PC-9 (cell line): Measurements from ENCODE around the gene STK35. TPM values are rescaled to one million over a fixed set of nuclear protein-coding genes. Genes with fewer than 3 reads are reported as not detected.

Experiments used
- BruUV-seq: library from RNA; stranded (reverse); fragments of 400-500 nt; replicated peaks from 2 replicates; lab custom pipeline; 2021; lab: Mats Ljungman, UMichigan
- CTCF ChIA-PET: fragments of 300-600 bp; sonication (Branson Sonifier 250); formaldehyde crosslinking; loops from one replicate; lab custom pipeline; 2022; ENCODE audit warnings: antibody characterized with exemption; lab: Charles Lee
- POLR2A ChIA-PET: fragments of 300-600 bp; sonication (Branson Sonifier 250); formaldehyde crosslinking; loops from one replicate; lab custom pipeline; 2022; ENCODE audit warnings: antibody characterized with exemption; ENCODE audit not compliant: unreplicated experiment; lab: Charles Lee
- DNase-seq, 2 experiments: peaks; one replicate each; pipeline versions ENCODE4 v3.0.0 to v3.0.0-alpha.2; 2015 to 2022; ENCODE audit warnings: mixed read lengths in 1 of 2
- H2AFZ ChIP-seq: fragments of 200-600 bp; sonication (generic); 2 replicates; pipeline ENCODE4 v1.8.1; 2017; ENCODE audit warnings: antibody characterized with exemption
- H3F3A ChIP-seq: fragments of 200-600 bp; sonication (generic); 2 replicates; pipeline ENCODE4 v1.8.1; 2017; ENCODE audit warnings: antibody characterized with exemption, mild to moderate bottlenecking, low read depth; ENCODE audit not compliant: insufficient read depth
- H3K27ac ChIP-seq: fragments of 200-600 bp; sonication (generic); 2 replicates; pipeline ENCODE4 v1.6.1; 2016; ENCODE audit warnings: mixed run types
- H3K27me3 ChIP-seq: fragments of 200-600 bp; sonication (generic); 2 replicates; pipeline ENCODE4 v1.6.1; 2016; ENCODE audit warnings: low read depth, mixed run types; ENCODE audit not compliant: insufficient read depth
- H3K36me3 ChIP-seq: fragments of 200-600 bp; sonication (generic); 2 replicates; pipeline ENCODE4 v1.6.1; 2016; ENCODE audit warnings: low read depth, mixed run types
- H3K4me1 ChIP-seq: fragments of 200-600 bp; sonication (generic); replicated peaks from 2 replicates; pipeline ENCODE4 v1.6.1; 2016; ENCODE audit warnings: mixed run types; ENCODE audit not compliant: insufficient read depth
- H3K4me2 ChIP-seq: fragments of 200-600 bp; sonication (generic); 2 replicates; pipeline ENCODE4 v1.6.1; 2017; ENCODE audit warnings: mixed run types
- H3K4me3 ChIP-seq: fragments of 200-600 bp; sonication (generic); 2 replicates; pipeline ENCODE4 v1.6.1; 2016; ENCODE audit warnings: mixed run types
- H3K79me2 ChIP-seq: fragments of 200-600 bp; sonication (generic); 2 replicates; pipeline ENCODE4 v1.6.1; 2017; ENCODE audit warnings: low read depth, mixed run types
- H3K9me2 ChIP-seq: fragments of 200-600 bp; sonication (generic); 2 replicates; pipeline ENCODE4 v1.8.1; 2017; ENCODE audit warnings: mild to moderate bottlenecking; ENCODE audit not compliant: insufficient read depth
- H3K9me3 ChIP-seq: fragments of 200-600 bp; sonication (generic); 2 replicates; pipeline ENCODE4 v1.8.1; 2016; ENCODE audit warnings: low read depth; ENCODE audit not compliant: insufficient read depth
- H4K20me1 ChIP-seq: fragments of 200-600 bp; sonication (generic); 2 replicates; pipeline ENCODE4 v1.8.1; 2017; ENCODE audit not compliant: insufficient read depth
- EZH2 ChIP-seq: fragments of 200-600 bp; sonication (generic); IDR thresholded peaks from 2 replicates; pipeline ENCODE4 v1.8.0; 2017; ENCODE audit warnings: antibody characterized with exemption, low read depth
- intact Hi-C: fragments of 100-400 bp; cut with micrococcal nuclease; formaldehyde crosslinking; loops from one replicate; pipeline ENCODE4 v1.10.0; 2022; ENCODE audit not compliant: unreplicated experiment
- total RNA-seq: library from RNA; stranded (reverse); gene quantifications from 2 replicates; pipeline ENCODE4 v1.2.3, GENCODE V29; 2021
- TF ChIP-seq, protein P1 (sequence below): fragments of 200-600 bp; sonication (generic); conservative IDR thresholded peaks from 2 replicates; pipeline ENCODE4 v1.6.1; 2017; ENCODE audit warnings: mixed run types, antibody characterized with exemption, mild to moderate bottlenecking, moderate library complexity

Gene STK35
- total RNA-seq, 1 experiment from 2014 or later: 36.7 TPM

DNA sequence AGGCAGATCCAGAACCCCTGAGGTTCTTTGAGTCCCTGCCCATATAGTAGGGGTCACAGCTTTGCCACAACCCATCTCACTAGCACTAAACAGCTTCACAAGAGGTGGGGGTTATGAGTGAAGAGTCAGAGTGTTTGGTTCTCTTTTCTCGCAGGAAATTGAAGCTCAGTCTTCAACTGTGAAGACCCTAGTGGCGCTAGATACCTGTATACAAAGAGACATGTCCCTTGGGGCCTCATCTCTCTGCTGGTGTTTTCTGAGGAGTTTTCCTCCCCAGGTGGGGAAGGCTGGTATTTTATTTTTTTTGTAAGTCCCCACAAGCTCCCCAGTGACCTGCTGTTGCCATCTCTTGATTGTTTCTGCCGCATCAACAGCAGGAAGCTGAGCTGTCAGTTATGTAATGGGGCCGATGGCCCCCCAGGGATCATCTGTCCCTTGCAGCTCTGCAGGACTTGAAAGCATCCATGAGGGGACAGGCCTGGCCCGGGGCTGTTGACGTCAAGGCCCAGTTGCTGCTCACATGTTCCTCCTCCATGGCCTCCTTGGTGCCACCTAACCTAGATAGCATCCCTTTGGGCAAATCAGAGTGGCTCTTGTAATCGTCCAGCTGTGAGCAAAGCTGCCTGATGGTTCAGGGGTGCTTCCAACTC is 23.1 kb downstream of the STK35 start:
- no peak for DNase-seq
- CTCF ChIA-PET: no interaction called here
- Histone ChIP-seq H3K4me2 (no peak overlapping the region), H4K20me1 (peaks cover 32% of the 10 kb centered on the region), H2AFZ (no peak overlapping the region), H3K27ac (no peak overlapping the region), H3K9me3 (no peaks in the 10 kb centered on the region), H3K4me1 (peaks cover 2% of the 10 kb centered on the region; the same call in 1 of the 2 replicates), H3K36me3 (peaks cover 11% of the 10 kb centered on the region; the same call in 1 of the 2 replicates), H3F3A (no peaks in the 10 kb centered on the region), H3K4me3 (no peak overlapping the region), H3K27me3 (no peaks in the 10 kb centered on the region), H3K9me2 (no peaks in the 10 kb centered on the region), H3K79me2 (peaks cover 96% of the 10 kb centered on the region)
- intact Hi-C loops: no loop called here
- no peak for TF ChIP-seq EZH2
- TF ChIP-seq, protein P1, sequence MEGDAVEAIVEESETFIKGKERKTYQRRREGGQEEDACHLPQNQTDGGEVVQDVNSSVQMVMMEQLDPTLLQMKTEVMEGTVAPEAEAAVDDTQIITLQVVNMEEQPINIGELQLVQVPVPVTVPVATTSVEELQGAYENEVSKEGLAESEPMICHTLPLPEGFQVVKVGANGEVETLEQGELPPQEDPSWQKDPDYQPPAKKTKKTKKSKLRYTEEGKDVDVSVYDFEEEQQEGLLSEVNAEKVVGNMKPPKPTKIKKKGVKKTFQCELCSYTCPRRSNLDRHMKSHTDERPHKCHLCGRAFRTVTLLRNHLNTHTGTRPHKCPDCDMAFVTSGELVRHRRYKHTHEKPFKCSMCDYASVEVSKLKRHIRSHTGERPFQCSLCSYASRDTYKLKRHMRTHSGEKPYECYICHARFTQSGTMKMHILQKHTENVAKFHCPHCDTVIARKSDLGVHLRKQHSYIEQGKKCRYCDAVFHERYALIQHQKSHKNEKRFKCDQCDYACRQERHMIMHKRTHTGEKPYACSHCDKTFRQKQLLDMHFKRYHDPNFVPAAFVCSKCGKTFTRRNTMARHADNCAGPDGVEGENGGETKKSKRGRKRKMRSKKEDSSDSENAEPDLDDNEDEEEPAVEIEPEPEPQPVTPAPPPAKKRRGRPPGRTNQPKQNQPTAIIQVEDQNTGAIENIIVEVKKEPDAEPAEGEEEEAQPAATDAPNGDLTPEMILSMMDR: no peak
- BruUV-seq: no TSS peak
- POLR2A ChIA-PET: no interaction called here

GRCh38 chr20:2125474-2126112 is 24.0 kb downstream of the STK35 start:
- peaks cover 30% of the 10 kb centered on the region for H4K20me1 ChIP-seq
- intact Hi-C loops: no loop called here

DNA sequence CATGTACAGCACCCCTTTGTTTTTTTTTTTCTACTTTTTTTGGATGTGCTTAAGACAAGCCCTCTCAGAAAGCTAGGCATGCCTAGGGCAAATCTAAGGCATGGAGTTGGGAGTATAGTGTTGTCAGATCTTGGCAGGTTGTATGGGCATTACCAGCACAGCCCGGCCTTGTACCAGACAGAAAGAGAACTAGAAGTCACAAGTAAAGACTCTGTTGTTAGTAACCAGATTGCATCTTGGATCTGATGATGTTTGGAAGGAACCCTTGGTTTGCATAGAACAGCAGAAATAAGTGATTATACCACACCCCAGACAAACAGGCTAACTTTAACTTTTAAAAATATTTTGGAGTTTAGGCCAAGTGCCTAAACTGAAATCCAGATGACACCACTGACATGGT is 25.6 kb downstream of the STK35 start:
- no TSS peak for BruUV-seq
- DNase-seq: no peak
- Histone ChIP-seq H3F3A (peaks cover 16% of the 10 kb centered on the region), H3K9me3 (no peaks in the 10 kb centered on the region), H3K4me2 (no peak overlapping the region), H3K79me2 (peaks cover 95% of the 10 kb centered on the region), H4K20me1 (peaks cover 35% of the 10 kb centered on the region), H2AFZ (no peak overlapping the region), H3K4me3 (no peak overlapping the region), H3K27ac (no peak overlapping the region), H3K9me2 (no peaks in the 10 kb centered on the region), H3K27me3 (no peaks in the 10 kb centered on the region), H3K36me3 (0 out of 2 replicates have a peak, but pooled peaks cover 7% of the 10 kb centered on the region), H3K4me1 (peaks cover 27% of the 10 kb centered on the region)
- ChIA-PET CTCF (interaction anchor here (0.6 kb wide), 1 partner anchor 13 kb away, joined by 4 read pairs; no protein-coding TSS in a partner anchor), POLR2A (interaction anchor here (0.7 kb wide), 1 partner anchor 673 kb away, joined by 7 read pairs; no protein-coding TSS in a partner anchor)
- TF ChIP-seq EZH2: no peak
- TF ChIP-seq, protein P1: no peak
- intact Hi-C loops: no loop called here

More at GRCh38 chr20:2125474-2126112, 24.0 kb downstream of the STK35 start:
- Histone ChIP-seq H3K36me3 (peaks cover 7% of the 10 kb centered on the region; the same call in 1 of the 2 replicates), H3K4me3 (no peak overlapping the region), H3K4me1 (peaks cover 11% of the 10 kb centered on the region), H2AFZ (no peak overlapping the region), H3K4me2 (no peak overlapping the region), H3K27ac (no peak overlapping the region), H3F3A (peaks cover under 1% of the 10 kb centered on the region; the same call in 1 of the 2 replicates), H3K79me2 (peaks cover 96% of the 10 kb centered on the region), H3K9me2 (no peaks in the 10 kb centered on the region), H3K9me3 (no peaks in the 10 kb centered on the region), H3K27me3 (no peaks in the 10 kb centered on the region)
- no peak for DNase-seq
- BruUV-seq: no TSS peak
- ChIA-PET CTCF (no interaction called here), POLR2A (no interaction called here)
- no peak for TF ChIP-seq EZH2
- TF ChIP-seq, protein P1: no peak
